Ureter (tissue), 1 donor: Measurements from ENCODE around the gene MEOX1. TPM values are rescaled to one million over a fixed set of nuclear protein-coding genes. Genes with fewer than 3 reads are reported as not detected.
A peak's percentile ranks its signal among the peaks of the same experiment; 100 is the strongest.

Source experiments
- DNase-seq: peaks from one replicate; pipeline ENCODE4 v3.0.0-alpha.2; 2020; ENCODE audit warnings: low spot score
- total RNA-seq: library from RNA; stranded (reverse); gene quantifications from one replicate; pipeline ENCODE4 v1.2.4, GENCODE V29; 2023
- donor health status: DM: yes; HTN: yes; CAD: no.

Gene MEOX1
- total RNA-seq, 1 donor from 2014 or later: 9.8 TPM

DNA sequence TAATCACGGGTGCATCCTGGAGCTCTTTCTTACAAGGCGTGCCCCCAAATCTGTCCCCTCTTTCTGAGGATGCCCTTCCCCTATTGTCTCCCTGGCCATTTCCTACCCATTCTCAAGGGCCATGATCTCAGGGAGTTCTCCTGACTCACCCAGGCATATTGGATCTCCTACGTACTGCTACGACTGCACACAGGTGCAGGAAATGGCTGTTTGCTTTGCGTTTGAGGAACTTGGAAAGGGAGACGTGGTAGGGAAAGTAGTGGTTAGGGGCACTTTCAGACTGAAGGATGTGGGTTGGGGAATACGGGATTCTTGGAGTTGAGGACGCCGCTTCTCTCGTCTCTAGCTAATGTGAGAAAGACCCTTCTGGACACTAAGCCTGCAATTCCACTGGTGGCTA, 18.7 kb upstream of the MEOX1 start:
- DNase-seq: no peak

DNA sequence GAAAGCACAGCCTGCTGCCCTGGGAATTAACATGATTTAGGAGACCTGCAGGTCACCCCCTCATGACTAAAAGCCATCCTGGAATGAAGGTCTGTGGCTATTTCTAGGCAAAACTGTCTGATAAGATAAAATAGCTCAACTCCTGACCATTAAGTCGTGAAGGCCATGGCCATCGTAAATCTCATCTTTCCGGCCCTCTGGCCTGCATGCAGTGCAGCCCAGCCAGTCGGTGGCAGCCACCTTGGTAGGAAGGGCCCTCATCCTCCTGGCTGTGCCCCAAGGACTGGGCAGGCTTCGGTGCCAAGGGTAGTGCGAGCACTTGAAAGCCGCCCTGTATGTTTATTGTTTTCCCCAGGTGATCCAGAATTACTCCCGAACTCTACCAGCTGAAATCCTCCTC, 18.2 kb upstream of the MEOX1 start:
- DNase-seq: no peak

DNA sequence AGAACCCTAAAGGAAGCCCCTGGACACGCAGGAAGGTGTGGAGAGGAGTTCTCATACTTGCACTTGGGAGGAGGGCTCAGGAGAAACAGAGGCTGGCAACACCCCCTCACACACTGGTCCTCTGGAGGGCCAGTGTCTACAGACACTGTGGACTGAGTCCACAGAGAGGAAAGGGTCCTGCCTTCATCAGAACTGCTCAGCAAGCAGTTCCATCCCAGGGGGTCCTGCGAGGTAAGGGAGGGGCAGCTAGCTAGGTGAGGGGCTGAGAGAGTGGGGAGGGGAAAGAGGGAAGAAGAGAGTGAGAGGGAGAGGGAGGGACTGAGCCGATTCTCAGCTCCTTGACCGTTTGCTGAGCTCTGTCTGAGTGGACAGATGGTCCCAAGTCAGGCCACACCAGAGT, 17.7 kb upstream of the MEOX1 start:
- no peak for DNase-seq

DNA sequence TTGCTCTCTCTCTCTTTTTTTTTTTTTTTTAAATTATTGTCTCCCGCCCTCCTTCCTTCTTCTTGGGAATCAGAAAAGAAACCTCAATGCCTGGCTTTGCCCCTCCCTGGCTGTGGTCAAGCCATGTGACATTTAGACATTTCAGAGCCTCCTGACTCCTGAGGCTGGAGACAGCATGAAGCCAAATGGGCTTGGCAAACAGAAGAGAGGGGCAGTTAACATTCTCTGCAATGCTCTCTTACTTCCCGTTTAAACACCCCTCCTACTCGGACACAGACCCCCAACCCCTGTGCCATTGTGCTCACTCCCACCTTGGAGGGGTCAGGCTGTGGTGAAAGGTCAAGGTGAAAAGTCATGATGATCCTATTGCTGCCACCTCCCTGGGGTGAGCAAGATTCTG, 14.7 kb upstream of the MEOX1 start:
- DNase-seq: no peak

DNA sequence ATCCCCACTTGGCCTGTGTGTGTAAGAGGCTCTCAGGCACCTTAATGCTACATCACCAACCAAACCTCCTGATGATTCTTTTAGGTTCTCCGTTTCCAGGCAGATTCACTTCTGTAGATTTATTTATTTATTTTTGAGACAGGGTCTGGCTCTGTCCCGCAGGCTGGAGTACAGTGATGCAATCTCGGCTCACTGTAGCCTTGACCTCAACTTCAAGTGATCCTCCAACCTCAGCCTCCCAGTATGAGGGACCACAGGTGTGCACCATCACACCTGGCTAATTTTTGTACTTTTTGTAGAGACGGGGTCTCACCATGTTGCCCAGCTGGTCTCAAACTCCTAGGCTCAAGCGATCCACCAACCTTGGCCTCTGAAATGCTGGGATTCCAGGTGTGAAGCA, 12.7 kb upstream of the MEOX1 start:
- no peak for DNase-seq

DNA sequence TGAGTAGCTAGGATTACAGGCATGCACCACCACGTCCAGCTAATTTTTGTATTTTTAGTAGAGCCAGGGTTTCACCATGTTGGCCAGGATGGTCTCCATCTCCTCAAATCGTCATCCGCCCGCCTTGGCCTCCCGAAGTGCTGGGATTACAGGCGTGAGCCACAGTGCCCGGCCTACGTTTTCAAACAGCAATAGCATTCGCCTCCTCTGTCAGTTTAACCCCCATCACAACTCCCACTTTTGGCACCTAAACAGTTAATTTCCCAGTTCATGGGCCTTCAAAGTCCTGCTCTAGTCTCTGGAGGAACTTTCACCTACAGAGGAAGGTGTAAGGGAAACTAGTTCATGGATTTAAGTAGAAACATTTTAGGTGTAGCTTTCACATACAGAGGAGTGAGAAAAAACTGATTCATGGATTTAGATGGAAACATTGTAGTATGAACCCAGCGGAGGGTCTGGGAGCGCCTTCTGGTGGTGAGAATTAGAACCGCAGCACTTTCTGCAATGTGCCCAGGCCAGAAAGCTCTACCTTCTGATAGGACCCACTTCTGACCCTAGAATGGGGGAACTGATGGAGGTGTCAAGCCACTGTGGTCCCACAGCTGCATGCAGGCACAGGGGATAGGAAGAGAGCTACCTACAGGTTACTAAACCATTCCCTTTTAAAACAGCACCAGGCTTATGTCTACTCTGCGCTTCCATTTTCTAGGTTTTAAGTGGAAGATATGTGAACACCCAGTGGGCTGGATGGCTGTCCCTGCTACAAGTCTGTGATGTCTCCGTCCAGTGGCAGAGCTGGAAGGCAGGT, 12.0 kb upstream of the MEOX1 start:
- DNase-seq: peak; percentile 81

DNA sequence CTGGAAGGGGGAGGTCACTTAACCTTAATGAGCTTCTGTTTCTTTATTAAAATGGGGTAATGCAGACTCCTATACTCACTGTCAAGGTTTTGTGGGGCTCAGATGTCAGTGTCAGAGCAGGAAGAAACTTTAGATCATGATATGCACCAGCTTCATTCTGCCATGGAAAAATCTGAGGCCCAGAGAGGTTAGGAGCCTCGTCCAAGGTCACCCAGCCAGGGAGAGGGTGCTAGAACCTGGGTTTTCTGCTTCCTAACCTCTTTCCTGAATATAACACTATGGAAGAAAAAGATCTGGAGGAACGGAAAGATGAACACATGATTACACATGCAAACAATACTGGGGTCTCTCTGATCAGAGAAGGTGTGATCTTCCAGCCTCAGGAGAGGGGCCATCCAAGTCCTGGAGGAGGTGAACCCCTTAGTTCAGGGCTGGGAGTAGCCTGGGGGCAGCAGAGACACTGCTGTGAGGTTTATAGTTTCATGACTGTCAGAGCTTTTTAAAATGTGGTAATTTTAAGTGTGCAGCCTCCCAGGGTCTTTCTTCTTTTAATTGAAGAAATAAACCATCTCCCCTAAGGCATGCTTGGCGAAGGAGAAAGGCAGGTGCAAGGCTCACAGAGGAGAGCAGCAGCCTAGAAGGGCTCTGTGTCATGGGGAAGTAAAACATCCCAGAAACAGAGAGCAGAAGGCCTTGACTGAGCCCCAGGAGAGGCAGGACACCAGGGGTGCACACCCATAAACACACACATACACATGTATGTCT, 10.2 kb upstream of the MEOX1 start:
- no peak for DNase-seq

DNA sequence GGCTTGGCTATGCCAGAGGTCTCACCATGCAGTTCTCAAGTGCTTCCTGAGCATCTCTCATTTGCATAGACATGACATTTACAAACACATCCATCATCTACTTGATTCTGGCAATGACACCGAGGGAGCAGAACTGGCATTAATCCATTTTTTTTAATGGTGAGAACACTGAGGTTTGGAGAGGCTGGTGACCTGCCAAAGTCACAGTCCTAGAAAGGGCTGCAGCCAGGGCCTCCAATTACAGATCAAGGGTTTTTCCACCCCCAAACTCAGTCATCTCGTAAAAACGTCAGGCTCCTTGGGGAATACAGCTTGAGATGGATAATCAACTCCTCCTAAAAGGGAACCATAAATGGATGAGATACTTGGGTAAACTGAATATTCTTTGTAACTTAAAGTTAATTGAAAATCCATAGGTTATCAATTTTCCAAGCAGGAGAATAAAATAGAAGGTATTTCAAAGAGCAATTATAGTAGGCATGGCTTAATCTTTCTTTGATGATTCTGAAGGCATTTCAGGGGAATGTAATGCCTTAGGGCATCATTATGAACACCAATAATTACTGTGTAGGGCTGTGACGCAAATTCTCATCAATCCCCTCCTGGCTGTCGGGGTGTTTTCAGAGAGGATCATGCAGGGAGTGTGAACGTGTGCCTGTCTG, 9.4 kb upstream of the MEOX1 start:
- peak; percentile 58 for DNase-seq

DNA sequence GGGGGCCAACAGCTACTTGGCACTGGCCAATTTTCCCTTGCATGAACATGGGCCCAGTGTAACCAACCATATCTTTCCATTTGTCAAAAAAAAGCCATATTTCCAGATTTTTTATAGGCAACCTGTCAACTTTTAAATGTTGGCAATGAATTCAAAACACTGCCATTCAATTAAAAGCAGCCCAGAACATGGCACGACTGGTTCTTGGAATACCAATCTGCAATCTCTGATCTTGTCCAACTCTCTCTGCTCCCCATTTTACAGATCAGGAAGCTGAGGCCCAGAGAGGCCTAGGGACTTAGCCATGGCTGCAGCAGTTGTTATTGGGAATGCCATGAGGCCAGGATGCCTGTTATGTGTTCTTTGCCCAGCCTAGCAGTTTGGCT, 8.9 kb upstream of the MEOX1 start:
- DNase-seq: no peak

DNA sequence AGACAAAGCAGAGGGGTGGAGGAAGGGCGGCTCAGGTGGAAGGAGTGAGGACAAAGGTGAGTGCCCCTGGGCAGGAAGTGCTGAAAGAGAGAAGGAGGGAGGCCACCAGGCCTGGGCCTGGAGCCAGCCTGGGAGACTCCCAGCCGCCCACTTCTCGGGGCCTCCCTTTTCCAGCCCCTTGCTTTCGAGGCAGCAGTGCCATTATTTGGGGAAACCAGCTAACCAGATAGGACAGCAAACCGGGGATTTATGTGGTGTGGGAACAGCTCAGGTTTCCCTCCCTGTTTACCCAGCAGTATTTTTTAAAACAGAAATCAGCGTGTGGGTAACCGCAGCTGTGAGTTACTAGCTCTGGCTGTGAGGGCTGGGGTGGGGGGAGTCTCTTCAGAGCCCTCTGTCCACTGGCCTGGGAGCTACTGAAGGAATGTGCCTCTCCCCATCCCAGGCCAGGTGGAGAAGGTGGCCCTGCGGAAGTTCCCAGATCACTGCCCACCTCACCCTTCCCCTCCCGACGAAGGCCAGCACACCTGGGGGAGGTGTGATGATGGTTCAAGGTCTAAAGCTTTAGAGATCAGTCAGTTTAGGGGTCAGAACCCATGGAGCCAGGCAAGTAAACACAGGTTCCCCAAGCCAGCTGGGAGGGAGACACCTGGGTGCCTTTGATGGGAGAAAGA, 8.4 kb upstream of the MEOX1 start:
- no peak for DNase-seq

DNA sequence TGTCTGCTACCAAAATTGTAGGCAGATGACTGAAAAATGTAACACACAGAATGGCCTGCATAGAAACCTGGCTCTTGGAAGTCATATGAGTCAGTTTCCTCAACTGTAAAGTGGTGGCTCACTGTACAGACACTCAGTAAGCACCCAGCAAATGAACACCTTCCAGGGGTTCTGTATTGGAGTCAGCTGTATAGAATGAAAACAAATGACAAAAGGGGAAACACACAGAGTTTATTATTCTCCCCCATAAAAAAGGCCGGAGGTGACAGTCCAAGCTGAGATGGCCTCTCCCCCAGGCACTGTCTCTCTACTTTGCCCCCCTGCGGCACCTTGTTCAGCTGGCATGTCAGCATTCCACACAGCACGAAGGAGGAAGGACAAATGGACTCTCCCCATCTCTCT, 6.2 kb upstream of the MEOX1 start:
- DNase-seq: no peak

DNA sequence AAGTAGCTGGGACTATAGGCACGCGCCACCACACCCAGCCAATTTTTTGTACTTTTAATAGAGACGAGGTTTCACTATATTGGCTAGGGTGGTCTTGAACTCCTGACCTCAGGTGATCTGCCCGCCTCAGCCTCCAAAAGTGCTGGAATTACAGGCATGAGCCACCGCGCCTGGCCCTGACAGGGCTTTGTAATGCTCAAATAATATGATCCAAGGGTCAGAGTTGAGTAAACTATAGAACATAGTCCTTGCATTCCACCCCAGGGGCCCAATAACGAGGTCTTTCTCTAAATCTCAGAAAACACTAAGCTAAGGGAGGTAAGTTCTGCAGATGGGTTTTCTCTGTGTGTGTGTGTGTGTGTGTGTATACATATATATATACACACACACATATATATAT, 5.8 kb upstream of the MEOX1 start:
- DNase-seq: no peak

DNA sequence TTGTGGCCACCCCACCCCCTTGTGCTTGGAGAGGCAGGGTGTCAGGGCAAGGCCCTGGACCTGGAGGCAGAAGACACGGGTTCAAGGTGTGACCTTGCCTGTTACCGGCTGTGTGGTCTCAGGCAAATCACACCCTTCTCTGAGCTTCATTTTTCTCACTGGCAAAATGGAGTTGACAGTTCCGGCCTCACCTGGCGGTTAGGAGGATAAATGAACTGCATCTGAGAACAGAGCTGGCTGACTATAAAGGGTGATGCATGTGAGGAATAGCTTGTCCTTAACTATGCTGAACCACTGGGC, 4.2 kb upstream of the MEOX1 start:
- DNase-seq: no peak

DNA sequence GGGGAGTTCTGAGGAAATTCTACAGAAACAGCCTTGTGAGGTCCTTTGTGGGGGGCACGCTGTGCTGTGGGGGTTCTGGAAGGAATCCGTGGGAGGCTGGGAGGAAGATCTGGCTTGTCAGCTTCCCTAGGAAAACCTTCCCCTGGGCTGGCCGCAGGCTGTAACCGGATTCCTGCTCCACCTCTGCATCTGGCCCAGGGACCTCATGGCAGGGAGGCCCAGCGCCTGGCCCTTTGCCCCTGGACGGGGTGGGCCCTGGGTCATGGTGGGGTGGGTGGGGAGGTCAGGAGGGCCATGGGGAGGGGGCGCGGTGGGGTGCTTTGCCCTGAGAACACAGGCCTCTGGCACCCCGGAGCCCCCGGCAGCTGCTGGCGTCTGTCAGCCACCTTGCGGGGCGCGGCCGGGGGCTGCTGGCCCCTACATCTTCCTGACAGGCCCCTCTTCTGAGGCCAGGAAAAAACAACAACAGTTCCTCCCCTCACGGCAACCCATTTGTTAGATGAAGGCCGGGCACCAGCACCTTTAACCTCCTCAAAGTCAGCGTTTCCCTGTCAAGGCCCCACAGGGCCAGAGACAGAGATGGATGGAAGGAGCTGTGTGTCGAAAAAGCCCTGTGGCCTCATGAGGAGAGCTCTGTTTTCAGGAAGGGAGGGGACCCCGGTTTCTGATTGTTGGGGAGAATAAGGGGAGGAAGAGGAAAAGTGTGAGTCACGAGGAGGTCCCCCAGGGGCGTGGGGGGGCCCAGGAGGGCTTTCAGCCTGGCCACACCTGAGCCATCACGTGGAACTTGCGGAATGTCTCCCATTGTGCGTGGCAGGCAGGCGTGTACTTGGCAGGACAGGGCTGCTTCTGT, 3.6 kb upstream of the MEOX1 start:
- DNase-seq: no peak

DNA sequence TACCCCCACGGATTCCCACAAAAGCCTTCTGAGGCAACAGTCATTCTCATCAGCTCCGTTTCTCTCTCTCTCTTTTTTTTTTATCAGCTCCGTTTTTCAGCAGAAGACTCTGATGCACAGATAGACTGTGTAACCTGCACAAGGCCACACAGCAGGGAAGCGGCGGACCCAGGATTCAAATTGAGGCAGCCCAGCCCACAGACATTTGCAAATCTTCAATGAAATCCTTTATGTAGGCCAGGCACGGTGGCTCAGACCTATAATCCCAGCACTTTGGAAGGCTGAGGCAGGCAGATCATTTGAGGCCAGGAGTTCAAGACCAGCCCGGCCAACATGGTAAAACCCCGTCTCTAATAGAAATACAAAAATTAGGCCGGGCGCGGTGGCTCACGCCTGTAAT, 2.4 kb upstream of the MEOX1 start:
- DNase-seq: no peak

DNA sequence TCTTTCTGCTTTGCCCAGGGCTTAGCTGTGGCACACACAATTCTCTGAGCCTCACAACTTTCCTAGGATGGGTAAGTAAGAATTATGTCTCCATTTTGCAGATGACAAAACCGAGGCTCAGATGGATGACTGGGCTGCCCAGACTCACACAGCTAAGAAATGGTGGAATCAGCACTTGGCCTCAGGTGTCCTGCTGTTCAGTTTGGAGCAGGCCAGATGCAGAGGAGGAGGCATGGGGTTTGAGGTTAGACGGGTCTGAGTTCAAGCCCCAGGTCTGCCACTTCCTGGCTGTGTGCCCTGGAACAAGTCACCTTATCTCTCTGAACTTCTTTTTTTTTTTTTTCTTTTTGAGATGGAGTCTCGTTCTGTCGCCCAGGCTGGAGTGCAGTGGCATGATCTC, 1.7 kb upstream of the MEOX1 start:
- no peak for DNase-seq

DNA sequence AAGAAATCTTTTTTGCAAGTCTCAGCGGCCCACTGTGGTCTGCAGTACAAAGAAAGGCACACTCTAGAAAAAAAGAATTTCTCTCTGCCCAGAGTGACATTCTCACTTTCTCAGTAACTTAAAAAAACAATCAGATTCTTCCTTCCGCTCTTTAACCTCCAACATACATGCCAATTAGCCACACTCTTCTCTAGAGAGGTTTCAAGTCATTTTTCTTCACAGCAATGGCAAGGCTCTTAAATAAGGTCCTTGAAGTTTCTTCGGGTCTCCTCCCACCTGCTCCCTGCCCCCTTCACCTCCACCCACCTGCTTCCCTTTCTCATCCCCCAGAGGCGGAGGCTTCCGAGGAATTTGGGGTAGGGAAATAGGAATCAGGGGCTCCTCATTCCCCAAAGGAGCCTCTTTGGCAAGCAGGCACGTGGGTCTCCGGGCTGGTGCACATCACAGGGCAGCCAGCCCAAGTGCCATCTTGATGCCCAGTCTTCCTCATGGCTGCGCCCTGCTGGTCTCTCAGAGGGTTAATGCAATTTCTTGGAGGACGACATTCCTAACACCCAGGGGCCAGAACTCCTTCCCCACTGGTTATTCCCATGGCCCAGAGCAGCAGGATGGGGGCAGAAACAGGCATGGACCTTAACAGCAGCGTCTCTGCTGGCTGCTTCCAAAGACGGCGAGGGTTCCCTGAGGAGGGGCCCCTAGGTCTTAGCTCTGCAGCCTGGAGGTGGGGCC, 855 bp upstream of the MEOX1 start:
- DNase-seq: no peak

DNA sequence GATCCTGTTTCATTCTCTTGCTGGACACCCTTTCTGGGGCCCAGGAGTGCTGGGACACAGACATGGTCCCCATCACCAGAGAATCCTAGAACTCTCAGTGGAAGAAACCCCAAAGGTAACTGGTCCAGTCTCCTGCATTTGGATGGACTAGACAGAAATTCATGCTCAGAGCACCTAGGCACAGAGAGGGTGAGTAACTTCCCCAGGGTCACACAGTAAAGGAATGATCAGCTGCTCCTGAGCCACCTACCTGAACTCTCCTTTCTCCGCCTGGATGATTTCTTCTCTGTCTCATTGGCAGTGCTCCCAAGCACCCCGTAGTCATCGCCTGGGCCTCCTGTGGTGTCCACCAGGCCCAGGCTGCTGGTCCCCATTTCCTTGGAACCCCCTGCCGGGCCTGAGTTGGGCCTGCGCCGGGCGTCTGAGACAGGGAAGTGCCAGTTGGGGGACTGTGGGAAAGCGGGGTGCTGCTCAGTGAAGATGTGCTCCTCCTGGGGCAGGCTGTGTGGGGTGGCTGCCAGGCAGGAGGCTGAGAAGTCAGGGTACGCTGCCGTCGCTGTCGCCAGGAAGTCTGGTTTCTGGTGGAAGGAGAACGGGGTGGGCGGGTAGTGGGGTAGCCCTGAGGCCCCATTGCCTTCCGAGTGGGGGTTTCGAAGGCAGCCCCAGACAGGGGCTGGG, 767 bp downstream of the MEOX1 start:
- no peak for DNase-seq

DNA sequence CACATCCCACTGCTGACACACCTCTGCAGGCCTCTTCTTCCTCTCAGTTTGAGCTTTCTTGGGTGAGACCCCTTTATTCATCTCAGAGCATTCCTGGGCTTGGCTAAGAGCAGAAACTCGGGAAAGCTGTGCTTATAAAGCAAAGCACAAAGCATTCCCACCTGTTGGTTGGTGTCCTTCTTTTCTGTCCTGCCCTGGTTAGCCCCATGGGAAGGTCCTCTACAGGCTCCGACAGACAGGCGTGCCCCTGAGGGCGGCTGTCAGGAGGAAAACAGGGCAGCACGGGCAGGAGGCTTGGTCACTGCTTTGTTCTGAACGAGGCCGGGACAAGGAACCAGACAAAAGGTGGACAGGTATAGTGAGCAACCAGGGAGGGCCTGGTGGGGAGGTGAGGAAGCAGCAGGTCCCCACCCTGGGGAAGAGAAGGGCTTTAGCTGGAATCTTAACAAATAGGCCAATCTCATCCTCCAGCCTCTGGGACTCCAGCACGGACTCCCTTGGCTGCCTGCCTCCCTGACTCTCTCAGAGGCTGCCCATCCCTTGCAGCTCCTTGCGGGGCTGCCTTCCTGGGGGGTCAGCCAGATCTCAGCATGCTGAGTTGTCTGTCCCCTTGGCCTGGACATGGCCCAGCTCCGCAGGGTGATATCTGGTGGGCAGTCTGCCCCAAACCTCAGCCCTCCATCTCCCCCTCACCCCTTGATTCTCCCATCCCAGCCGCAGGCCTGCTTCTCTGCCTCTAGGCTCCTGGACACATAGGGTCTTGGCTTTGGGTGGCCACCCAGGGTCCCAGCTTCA, 1.7 kb downstream of the MEOX1 start:
- DNase-seq: no peak

DNA sequence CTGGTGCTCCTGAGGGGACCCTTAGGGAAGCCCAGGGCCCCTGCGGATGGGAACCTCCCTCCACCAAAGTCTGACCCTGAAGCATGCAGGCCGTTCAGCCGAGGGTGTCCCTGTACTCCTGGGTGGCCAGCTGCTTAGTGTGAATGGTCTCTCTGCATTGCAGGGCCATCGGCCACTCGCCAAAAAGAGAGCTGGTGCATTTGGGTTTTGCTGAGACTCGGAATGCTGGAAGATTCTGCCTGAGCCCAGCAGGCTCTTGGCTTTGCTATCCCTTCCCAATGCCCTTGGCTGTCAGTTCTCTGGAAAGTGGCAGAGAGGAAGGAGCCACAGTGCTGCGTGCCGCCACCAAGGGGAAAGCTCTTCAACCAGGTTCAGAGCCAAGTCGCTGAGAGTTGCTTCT, 2.8 kb downstream of the MEOX1 start:
- DNase-seq: no peak
